CD1c-positive myeloid dendritic cell (primary cell): Measurements from ENCODE around the gene KRTAP5-3.
"Not testable (repeated sequence)": the region's sequence is repeated elsewhere in the genome, so short reads cannot be mapped to it uniquely, and the experiment has no call there.

Experiments
- DNase-seq: peaks from one replicate; pipeline ENCODE4 v3.0.0-alpha.2; 2016; ENCODE audit errors: extremely low spot score

KRTAP5-3 gene

GRCh38 chr11:1582909-1583308 lies 25.4 kb downstream of the KRTAP5-3 start:
- not testable (repeated sequence) for DNase-seq

DNA sequence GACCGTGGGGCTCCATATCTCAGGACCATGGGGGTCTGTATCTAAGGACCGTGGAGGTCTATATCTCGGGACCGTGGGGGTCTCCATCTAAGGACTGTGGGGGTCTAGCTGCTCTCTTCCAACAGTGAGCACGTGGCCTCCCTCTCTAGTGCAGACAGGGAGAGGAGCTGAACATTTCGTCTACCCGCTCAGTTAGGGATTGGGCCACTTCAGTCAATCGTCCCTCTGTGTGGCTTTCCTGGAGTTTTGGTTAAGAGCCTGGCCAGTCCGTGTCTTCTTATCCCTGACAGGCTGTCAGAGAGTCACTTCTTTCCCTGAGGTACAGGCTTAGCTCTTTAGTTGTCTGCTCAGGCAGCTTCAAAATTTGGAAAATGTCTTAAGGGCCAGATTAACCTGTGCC lies 26.3 kb downstream of the KRTAP5-3 start:
- no peak for DNase-seq

DNA sequence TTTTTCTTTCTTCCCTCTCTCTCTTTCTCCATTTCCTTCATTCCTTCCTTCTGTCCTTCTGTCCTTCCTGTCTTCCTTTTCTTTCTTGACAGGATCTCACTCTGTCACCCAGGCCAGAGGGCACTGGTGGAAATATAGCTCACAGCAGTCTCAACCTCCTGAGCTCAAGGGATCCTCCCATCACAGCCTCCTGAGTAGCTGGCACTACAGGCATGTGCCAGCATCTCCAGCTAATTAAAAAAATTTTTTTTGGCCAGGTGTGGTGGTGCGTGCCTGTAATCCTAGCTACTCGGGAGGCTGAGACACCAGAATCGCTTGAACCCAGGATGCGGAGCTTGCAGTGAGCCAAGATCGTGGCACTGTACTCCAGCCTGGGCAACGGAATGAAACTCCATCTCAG lies 31.4 kb downstream of the KRTAP5-3 start:
- DNase-seq, result no peak

DNA sequence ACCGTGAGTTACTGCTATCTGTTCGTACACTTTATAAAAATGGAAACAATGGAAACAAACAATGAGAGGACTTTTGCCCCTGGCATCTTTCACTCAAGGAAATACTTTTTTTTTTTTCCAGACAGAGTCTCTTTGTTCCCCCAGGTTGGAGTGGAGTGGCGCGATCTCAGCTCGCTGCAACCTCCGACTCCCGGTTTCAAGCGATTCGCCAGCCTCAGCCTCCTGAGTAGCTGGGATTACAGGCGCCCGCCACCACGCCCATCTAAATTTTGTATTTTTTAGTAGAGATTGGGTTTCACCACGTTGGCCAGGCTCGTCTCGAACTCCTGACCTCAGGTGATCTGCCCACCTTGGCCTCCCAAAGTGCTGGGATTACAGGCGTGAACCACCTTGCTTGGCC lies 32.5 kb downstream of the KRTAP5-3 start:
- not testable (repeated sequence) for DNase-seq

DNA sequence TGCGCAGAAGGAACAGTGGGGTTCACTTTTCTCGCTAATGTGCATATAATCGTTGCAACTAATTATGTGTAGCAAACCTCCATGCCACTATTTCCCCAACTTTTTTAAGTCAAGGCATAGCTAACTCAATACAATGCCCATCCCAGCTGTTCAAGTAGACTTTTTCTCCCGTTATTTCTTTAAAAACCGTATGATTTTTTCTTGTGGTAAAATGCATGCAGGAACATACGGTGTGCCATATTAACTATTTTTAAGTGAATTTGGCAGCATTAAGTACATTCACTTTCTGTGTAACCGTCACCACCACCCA lies 33.4 kb downstream of the KRTAP5-3 start:
- no peak for DNase-seq

- DNase-seq, result peak; percentile 66
Observed at GRCh38 chr11:1574238-1574932, 33.9 kb downstream of the KRTAP5-3 start.

GRCh38 chr11:1573903-1574237 lies 34.4 kb downstream of the KRTAP5-3 start:
- DNase-seq, result no peak

GRCh38 chr11:1573077-1573902 lies 35.0 kb downstream of the KRTAP5-3 start:
- DNase-seq, result no peak

GRCh38 chr11:1572197-1573076 lies 35.8 kb downstream of the KRTAP5-3 start, which contains the start of gene DUSP8:
DUSP8 (minus strand) TSS chr11:1572271; CDS start chr11:1565826, 6,445 bp downstream.
- peak; percentile 95 for DNase-seq

DNA sequence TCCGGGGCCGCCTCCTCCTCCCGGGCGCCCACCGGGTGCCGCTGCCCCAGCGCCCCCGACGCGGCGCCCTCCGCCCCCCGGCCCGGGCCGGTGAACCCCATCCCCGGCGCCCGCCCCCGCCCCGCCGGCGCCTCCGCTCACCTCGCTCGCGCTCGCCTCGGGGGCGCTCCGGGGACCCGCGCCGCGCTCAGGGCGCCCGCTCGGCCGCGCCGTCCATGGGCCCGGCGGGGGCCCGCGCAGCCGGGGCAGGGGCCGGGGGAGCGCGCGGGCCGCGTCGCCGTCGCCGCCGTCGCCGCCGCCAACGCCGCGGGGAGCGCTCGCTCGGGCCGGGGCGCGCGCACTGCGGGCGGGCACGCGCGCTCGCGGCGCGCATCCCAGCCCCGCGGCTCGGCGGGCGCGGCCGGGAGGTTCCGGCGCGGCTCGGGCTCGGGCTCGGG lies 36.5 kb downstream of the KRTAP5-3 start:
- DNase-seq, result no peak

- no peak for DNase-seq
Observed at GRCh38 chr11:1570896-1571759, 37.1 kb downstream of the KRTAP5-3 start.

DNA sequence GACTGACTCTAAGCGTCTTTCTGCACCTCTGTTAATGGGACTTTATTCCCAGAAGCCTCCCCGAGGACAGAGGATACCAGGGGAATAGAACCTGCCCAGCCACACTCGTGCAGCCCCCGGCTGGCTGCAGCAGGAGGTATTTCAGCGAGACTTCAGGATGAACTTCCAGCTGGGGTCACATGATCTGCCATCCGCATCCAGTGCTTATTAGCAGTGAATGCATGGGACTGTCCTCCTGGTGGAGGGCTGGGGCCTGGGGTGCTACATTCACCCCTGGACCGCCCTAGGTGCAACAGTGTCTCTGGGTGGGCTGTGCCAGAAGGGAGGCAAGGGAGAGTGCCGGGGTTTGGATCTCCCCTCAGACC lies 37.8 kb downstream of the KRTAP5-3 start:
- no peak for DNase-seq

GRCh38 chr11:1570001-1570453 lies 38.2 kb downstream of the KRTAP5-3 start:
- DNase-seq, result no peak

GRCh38 chr11:1569251-1569780 lies 38.9 kb downstream of the KRTAP5-3 start:
- DNase-seq, result no peak

GRCh38 chr11:1568441-1568911 lies 39.8 kb downstream of the KRTAP5-3 start:
- DNase-seq, result peak; percentile 37

DNA sequence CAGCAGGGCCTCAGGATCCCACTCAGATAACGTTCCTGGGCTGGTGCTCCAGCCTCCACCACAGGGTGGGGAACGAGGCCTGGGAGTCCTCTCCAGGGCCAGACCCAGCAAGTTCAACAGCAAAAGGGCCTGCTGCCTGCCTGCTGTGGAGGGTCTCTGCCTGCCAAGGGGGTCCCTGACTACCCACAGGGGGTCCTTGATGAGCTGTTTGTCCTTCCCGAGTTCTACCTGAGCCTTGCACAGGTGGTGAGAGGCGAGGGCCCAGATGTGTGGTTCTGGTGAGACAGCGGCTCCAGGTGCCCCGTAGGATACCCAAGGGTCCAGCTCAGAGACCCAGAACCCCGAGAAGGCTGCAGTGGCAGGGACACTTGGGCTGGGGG lies 40.6 kb downstream of the KRTAP5-3 start:
- DNase-seq, result no peak

GRCh38 chr11:1567052-1567720 lies 41.1 kb downstream of the KRTAP5-3 start:
- DNase-seq, result no peak

GRCh38 chr11:1566381-1567051 lies 41.7 kb downstream of the KRTAP5-3 start:
- DNase-seq, result no peak

GRCh38 chr11:1565904-1566247 lies 42.4 kb downstream of the KRTAP5-3 start:
- DNase-seq, result no peak
